Transverse colon (tissue), 4 donors: ENCODE results near the gene STIM1.

ENCODE experiments used
- CTCF ChIP-seq, 5 experiments: fragments of 200-600 bp in 3 of 5; fragments of 450-650 bp in 2 of 5; sonication (generic) in 3 of 5; IDR thresholded peaks; 1 replicate in 2 of 5; 2 replicates in 3 of 5; pipeline ENCODE4 v1.5.1; 2016 to 2017; ENCODE audit warnings: antibody characterized with exemption in 5 of 5, inconsistent platforms in 3 of 5, mild to moderate bottlenecking in 2 of 5, moderate library complexity in 1 of 5
- EP300 ChIP-seq: sonication (generic); formaldehyde crosslinking; IDR thresholded peaks from one replicate; pipeline ENCODE4 v1.6.1; 2017; ENCODE audit warnings: antibody characterized with exemption, low read depth
- POLR2A ChIP-seq: fragments of 450-650 bp; IDR thresholded peaks from one replicate; pipeline ENCODE4 v1.6.1; 2016; ENCODE audit warnings: antibody characterized with exemption, mild to moderate bottlenecking, moderate library complexity
- POLR2AphosphoS5 ChIP-seq, 3 donors: sonication (generic); formaldehyde crosslinking; IDR thresholded peaks; one replicate each; pipeline ENCODE4 v1.6.1; 2016; ENCODE audit warnings: antibody characterized with exemption in 3 of 3

- TF ChIP-seq CTCF (IDR thresholded peaks at IDR 0.05), result no peak
- no peak for TF ChIP-seq EP300
- no peak for TF ChIP-seq POLR2A
- TF ChIP-seq POLR2AphosphoS5 (IDR thresholded peaks at IDR 0.05), result no peak
Observed at GRCh38 chr11:4006946-4007680, 151.6 kb downstream of the STIM1 start.
